GM18909 (cell line): Measurements from ENCODE around the gene THUMPD2.
A peak's percentile ranks its signal among the peaks of the same experiment; 100 is the strongest.
"Not testable (repeated sequence)": the region's sequence is repeated elsewhere in the genome, so short reads cannot be mapped to it uniquely, and the experiment has no call there.

ENCODE experiments used
- ATAC-seq: cut with Tn5 transposase; IDR thresholded peaks from one replicate; pipeline ENCODE4 v1.9.1; 2021; ENCODE audit warnings: mild to moderate bottlenecking; ENCODE audit not compliant: unreplicated experiment, poor library complexity

The THUMPD2 gene

GRCh38 chr2:39778775-39779340, at the start of gene THUMPD2:
TSS of gene THUMPD2 (minus strand) at chr2:39779258. CDS start at chr2:39779239, 19 bp downstream.
- peak; percentile 85 for ATAC-seq

- ATAC-seq = no peak
Measured at GRCh38 chr2:39821871-39822270, 42.8 kb upstream of the THUMPD2 start.

DNA sequence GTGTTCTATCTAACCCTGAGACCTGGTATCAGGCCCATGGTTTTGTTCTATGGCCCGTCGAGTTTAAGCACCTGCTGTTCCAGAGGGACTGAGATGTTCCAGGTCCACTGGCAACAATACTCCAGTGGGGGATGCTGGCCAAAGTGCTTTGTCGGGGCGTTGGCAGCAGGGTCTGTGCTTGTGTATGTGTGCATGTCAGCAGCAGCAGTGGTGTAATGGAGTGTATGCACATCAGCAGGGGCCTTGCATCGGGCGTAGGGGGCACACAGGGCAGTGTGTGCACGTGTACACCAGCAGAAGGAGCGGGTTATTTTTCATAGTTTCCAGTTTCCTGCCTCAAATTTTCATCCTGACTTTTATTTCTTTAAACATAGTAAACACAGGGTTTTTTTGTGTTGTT, 37.8 kb upstream of the THUMPD2 start:
- ATAC-seq = no peak

GRCh38 chr2:39816428-39816827, 37.4 kb upstream of the THUMPD2 start:
- no peak for ATAC-seq

DNA sequence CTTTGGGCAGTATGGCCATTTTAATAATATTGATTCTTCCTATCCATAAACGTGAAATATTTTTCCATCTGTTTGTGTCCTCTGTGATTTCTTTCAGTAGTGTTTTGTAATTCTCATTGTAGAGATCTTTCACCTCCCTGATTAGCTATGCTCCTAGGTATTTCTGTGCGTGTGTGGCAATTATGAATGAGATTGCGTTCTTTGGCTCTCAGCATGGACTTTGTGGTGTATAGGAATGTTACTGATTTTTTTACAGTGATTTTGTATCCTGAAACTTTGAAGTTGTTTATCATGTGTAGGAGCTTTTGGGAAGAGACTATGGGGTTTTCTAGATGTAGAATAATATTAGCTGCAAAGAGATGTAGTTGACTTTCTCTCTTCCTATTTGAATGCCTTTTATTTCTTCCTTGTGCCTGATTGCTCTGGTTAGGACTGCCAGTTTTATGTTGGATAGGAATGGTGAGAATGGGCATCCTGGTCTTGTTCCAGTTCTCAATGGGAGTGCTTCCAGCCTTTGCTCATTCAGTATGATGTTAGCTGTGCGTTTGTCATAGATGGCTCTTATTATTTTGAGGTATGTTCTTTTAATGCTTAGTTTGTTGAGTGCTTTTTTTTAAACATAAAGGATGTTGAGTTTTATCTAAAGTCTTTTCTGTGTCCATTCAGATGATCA, 27.0 kb upstream of the THUMPD2 start:
- ATAC-seq = no peak

DNA sequence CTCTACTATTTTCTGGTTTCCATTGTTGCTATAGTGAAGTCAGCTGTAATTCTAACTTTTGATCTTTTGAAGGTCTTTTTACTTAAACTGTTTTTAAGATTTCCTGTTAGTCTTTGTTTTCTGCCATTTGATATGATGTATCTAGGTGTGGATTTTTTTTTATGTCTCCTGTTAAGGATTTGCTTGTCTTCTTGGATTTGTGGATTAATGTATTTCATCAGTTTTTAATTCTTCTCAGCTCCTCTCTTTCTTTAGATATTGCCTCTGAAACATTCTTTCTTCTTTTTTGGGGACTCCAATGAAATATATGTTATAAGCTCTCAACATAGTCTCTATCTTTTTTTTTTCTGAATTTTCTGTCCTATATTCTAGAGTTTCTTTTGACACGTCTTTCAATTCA, 24.8 kb upstream of the THUMPD2 start:
- ATAC-seq = no peak

DNA sequence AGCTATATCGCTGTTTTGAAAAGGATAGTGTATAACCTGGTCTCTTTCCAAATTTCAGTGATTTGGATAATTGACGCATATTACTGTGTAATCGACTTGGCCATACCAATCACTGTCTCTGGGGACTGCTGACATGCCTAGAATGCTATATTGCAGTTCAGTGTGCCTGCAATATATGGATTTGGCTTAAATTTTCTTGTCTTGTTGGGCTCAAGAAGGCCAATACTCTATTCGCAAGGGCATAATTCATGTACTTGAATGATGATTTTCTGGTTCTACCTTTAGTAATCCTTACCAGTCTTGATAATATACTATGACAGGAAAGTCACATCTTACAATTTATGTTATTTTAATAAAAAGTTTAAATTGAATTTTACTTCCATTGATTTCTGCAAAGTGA, 21.7 kb upstream of the THUMPD2 start:
- no peak for ATAC-seq

DNA sequence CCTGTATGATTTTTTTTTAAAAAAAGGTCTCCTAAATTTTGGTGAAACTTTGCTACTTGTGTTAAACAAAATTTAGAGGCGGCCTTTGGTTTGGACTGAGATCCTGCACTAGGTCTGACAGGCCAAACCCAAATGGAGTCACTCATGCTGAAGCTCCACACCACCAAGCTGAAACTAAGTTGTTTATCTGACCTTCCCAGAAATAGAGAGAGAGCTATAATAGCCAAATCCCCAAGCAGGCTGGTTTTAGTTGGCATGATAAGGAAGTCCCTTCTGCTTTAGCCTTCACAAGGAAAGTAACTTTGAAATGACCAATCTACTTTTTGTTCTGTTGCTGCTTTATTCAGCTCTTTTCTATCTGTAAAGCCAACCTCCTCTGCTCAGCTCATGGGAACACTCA, 17.1 kb upstream of the THUMPD2 start:
- ATAC-seq = no peak

DNA sequence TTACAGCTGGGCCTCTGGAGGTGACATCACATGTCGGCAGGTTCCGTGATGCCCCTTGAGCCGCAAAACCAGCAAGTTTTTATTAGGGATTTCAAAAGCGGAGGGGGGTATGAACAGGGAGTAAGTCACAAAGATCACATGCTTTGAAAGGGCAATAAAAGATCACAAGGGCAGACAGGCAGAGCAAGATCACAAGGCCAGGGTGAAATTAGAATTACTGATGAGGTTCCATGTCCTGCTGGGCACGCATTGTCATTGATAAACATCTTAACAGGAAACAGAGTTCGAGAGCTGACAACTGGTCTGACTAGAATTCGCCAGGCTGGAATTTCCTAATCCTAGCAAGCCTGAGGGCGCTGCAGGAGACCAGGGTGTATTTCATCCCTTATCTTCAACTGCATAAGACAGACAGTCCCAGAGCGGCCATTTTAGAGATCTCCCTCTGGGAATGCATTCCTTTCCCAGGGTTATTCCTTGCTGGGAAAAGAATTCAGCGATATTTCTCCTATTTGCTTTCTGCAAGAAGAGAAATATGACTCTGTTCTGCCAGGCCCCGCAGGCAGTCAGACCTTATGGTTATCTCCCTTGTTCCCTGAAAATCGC, 11.3 kb upstream of the THUMPD2 start:
- ATAC-seq = not testable (repeated sequence)

- ATAC-seq = no peak
Measured at GRCh38 chr2:39787950-39788349, 8.9 kb upstream of the THUMPD2 start.

- no peak for ATAC-seq
Measured at GRCh38 chr2:39786761-39787522, 7.9 kb upstream of the THUMPD2 start.

GRCh38 chr2:39782591-39782990, 3.5 kb upstream of the THUMPD2 start:
- no peak for ATAC-seq

- ATAC-seq = no peak
Measured at GRCh38 chr2:39781697-39782096, 2.6 kb upstream of the THUMPD2 start.

GRCh38 chr2:39780825-39781600, 2.0 kb upstream of the THUMPD2 start:
- ATAC-seq = no peak

- no peak for ATAC-seq
Measured at GRCh38 chr2:39779927-39780326, 869 bp upstream of the THUMPD2 start.

DNA sequence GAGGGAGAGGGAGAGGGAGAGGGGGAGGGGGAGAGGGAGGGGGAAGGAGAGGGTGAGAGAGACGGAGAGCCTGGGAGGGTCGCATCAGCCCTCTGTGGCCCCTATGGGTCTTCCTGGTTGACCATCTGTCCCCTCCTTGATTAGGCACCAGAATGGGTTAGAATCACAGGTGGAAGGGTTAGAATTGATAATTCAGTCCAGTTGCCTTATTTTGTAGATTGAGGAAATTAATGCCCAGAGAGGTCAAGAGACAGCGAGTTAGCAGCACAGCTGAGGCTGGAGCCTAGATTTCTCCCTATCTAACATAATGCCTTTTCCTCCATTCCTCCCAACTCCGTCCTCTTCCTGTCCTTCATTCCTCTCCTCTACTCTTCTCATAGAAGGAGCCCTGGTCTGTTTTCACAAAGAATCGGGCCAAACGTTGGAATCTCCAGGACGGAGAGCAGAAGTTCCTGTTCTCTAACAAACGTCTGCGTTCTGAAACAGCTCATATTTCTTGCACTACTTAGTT, 338 bp upstream of the THUMPD2 start:
- ATAC-seq = no peak

GRCh38 chr2:39778233-39778632, 825 bp downstream of the THUMPD2 start:
- peak; percentile 3 for ATAC-seq

GRCh38 chr2:39772812-39773152, 6.3 kb downstream of the THUMPD2 start:
- ATAC-seq = no peak

DNA sequence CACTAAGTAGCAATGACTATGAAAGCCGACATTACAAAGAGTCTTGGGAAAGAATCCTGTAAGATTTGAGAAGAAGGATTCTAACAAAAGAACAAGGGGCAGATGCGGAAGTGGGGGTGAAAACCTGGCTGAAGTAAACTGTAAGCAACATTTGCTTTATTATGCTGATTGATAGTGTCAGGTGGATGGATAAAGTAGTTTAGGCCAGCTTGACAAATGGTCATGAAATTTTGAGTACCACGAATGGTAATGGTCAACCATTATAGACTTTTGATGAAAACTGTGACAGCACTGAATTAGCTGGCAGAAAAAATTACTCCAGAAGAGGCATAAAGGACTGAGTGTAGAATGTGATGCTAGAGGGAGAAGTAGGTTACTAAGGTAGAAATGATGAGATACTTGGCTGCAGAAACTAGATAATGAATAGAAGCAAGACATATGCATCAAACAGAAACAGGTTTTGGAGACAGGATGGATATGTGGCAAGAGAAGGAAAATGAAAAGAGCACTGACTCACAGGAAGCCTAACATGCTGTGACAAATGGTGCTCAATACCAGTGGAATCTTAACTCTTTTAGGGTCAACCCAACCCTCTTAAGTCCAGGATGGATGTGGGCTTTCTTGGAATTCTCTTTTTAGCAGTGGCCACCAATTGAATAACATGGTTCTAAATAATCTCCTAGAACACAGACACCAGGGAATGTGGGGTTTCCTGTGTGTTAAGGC, 6.8 kb downstream of the THUMPD2 start:
- ATAC-seq = no peak

DNA sequence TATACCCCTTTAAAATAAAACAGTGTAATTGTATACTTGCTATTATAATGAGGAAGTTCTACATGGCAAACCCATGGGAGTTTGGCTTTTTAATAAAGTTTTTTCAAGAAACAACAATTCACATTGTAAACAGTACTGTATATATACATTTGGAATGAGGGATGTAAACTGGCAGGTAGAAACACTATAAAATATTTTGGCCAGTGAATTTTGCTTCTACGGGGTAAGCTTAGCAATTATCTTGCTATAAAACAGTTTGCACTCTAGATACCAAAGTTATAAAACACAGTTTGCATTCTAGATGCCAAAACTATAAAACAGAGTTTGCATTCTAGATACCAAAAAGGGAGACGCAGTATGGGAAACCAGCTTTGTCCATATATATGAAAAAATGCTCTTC, 16.6 kb downstream of the THUMPD2 start:
- ATAC-seq = no peak
